ENCODE data around the gene KBTBD8. TPM values are rescaled to one million over a fixed set of nuclear protein-coding genes. Genes with fewer than 3 reads are reported as not detected.
A peak's percentile ranks its signal among the peaks of the same experiment; 100 is the strongest.

The KBTBD8 gene
- total and polyA plus RNA-seq, 9 of the 15 experiments (the other 6 are each of a cell fraction or from before 2014, with no cell fraction given) = 2.7 to 9.1 (median 5.6) TPM

DNA sequence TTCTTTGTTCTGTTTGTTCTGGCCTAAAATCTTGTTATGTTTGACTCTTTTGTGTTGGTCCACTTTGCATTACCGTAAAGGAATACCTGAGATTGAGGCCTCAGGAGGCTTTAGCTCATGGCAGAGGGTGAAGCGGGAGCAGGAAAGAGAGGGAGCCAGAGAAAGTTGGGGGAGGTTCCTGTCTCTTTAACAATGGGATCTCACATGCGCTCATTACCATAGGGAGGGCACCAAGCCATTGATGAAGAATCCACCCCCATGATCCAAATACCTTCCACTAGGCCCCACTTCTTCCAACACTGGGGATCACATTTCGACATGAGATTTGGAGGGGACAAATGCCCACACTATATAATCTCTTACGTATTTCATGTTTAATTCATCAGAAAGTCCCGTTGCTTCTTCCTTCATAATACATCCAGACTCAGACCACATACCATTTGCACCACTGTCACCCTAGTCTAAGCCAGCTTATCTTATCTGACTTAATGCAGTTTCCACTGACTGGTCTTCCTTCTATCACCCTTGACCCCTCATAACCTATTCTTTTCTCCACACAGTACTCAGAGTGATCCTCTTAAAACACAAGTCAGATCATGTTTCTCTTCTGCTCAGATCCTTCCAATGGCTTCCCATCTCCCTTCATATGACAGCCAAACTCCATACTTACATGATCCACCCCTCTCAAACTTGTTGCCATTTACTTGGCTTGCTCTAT is 13.5 kb downstream of the KBTBD8 start (continued):
- TF ChIP-seq, protein P1, sequence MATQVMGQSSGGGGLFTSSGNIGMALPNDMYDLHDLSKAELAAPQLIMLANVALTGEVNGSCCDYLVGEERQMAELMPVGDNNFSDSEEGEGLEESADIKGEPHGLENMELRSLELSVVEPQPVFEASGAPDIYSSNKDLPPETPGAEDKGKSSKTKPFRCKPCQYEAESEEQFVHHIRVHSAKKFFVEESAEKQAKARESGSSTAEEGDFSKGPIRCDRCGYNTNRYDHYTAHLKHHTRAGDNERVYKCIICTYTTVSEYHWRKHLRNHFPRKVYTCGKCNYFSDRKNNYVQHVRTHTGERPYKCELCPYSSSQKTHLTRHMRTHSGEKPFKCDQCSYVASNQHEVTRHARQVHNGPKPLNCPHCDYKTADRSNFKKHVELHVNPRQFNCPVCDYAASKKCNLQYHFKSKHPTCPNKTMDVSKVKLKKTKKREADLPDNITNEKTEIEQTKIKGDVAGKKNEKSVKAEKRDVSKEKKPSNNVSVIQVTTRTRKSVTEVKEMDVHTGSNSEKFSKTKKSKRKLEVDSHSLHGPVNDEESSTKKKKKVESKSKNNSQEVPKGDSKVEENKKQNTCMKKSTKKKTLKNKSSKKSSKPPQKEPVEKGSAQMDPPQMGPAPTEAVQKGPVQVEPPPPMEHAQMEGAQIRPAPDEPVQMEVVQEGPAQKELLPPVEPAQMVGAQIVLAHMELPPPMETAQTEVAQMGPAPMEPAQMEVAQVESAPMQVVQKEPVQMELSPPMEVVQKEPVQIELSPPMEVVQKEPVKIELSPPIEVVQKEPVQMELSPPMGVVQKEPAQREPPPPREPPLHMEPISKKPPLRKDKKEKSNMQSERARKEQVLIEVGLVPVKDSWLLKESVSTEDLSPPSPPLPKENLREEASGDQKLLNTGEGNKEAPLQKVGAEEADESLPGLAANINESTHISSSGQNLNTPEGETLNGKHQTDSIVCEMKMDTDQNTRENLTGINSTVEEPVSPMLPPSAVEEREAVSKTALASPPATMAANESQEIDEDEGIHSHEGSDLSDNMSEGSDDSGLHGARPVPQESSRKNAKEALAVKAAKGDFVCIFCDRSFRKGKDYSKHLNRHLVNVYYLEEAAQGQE (IDR thresholded peaks at IDR 0.05; ENCODE audit: borderline replicate concordance) = 0 out of 2 replicates have a peak, but pooled peaks have one; percentile 9
- TF ChIP-seq, protein P1 (CRISPR knock-in tag; IDR thresholded peaks at IDR 0.05; ENCODE audit: low read depth) = no peak
- TF ChIP-seq ZNF717 (CRISPR knock-in tag; IDR thresholded peaks at IDR 0.05) = no peak
- no peak for TF ChIP-seq ARID2 (IDR thresholded peaks at IDR 0.05)
- no peak for TF ChIP-seq ZNF75A (CRISPR knock-in tag; IDR thresholded peaks at IDR 0.05)
- TF ChIP-seq, protein P2, sequence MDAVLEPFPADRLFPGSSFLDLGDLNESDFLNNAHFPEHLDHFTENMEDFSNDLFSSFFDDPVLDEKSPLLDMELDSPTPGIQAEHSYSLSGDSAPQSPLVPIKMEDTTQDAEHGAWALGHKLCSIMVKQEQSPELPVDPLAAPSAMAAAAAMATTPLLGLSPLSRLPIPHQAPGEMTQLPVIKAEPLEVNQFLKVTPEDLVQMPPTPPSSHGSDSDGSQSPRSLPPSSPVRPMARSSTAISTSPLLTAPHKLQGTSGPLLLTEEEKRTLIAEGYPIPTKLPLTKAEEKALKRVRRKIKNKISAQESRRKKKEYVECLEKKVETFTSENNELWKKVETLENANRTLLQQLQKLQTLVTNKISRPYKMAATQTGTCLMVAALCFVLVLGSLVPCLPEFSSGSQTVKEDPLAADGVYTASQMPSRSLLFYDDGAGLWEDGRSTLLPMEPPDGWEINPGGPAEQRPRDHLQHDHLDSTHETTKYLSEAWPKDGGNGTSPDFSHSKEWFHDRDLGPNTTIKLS (IDR thresholded peaks at IDR 0.05; ENCODE audit: borderline replicate concordance, low read depth) = no peak
- 0 out of 2 replicates have a peak, but pooled peaks have one; percentile 24 for TF ChIP-seq FOXM1 (IDR thresholded peaks at IDR 0.05; ENCODE audit: low read depth)
- no peak for TF ChIP-seq FOXM1 (CRISPR knock-in tag; IDR thresholded peaks at IDR 0.05; ENCODE audit: low read depth)
- no peak for TF ChIP-seq MAFK (IDR thresholded peaks at IDR 0.05; ENCODE audit: low read length)
- no peak for TF ChIP-seq NR3C1 (CRISPR knock-in tag; IDR thresholded peaks at IDR 0.05)
